Transverse colon (tissue), 4 donors: Measurements from ENCODE around the gene DMRTB1. TPM values are rescaled to one million over a fixed set of nuclear protein-coding genes. Genes with fewer than 3 reads are reported as not detected.

Experiments
- DNase-seq: peaks from one replicate; pipeline ENCODE4 v3.0.0-alpha.2; 2019
- H3K27ac ChIP-seq, 4 donors: fragments of 200-600 bp; sonication (generic); 2 replicates each; pipeline ENCODE4 v1.5.1; 2016 to 2018; ENCODE audit warnings: inconsistent platforms in 4 of 4
- H3K27me3 ChIP-seq: fragments of 200-600 bp; sonication (generic); 2 replicates; pipeline ENCODE4 v1.5.1; 2017; ENCODE audit warnings: inconsistent platforms
- H3K36me3 ChIP-seq, 4 donors: fragments of 200-600 bp; sonication (generic); 2 replicates each; pipeline ENCODE4 v1.5.1; 2017 to 2019; ENCODE audit warnings: inconsistent platforms in 4 of 4
- H3K4me1 ChIP-seq, 4 donors: fragments of 200-600 bp; sonication (generic); 2 replicates each; pipeline ENCODE4 v1.5.1; 2017 to 2020; ENCODE audit warnings: inconsistent platforms in 4 of 4
- H3K4me3 ChIP-seq, 4 donors: fragments of 200-600 bp; sonication (generic); 1 replicate in 1 of 4; 2 replicates in 3 of 4; pipeline versions ENCODE4 v1.5.1 to v1.6.1; 2017 to 2019; ENCODE audit warnings: inconsistent platforms in 4 of 4
- H3K9me3 ChIP-seq, 2 donors: fragments of 200-600 bp; sonication (generic); 2 replicates each; pipeline ENCODE4 v1.5.1; 2017 to 2019; ENCODE audit warnings: inconsistent platforms in 2 of 2
- EP300 ChIP-seq: sonication (generic); formaldehyde crosslinking; IDR thresholded peaks from one replicate; pipeline ENCODE4 v1.6.1; 2017; ENCODE audit warnings: antibody characterized with exemption, low read depth
- POLR2A ChIP-seq: fragments of 450-650 bp; IDR thresholded peaks from one replicate; pipeline ENCODE4 v1.6.1; 2016; ENCODE audit warnings: antibody characterized with exemption, mild to moderate bottlenecking, moderate library complexity
- POLR2AphosphoS5 ChIP-seq, 3 donors: sonication (generic); formaldehyde crosslinking; IDR thresholded peaks; one replicate each; pipeline ENCODE4 v1.6.1; 2016; ENCODE audit warnings: antibody characterized with exemption in 3 of 3
- WGBS, 2 donors: methylation state at CpG; one replicate each; pipeline ENCODE4 v1.1.5; 2018; ENCODE audit warnings: low coverage in 1 of 2; 5-methylcytosine and 5-hydroxymethylcytosine counted together
- in situ Hi-C, 4 donors: fragments of 200-750 bp; cut with MboI; loops; one replicate each; pipeline versions ENCODE4 v1.15.0 to v1.15.1; 2017; ENCODE audit warnings: low sequenced_read_pairs in 3 of 4, low pct_ligation_motif_present in 1 of 4, low pct_unique_long_range_greater_than_20kb in 1 of 4
- intact Hi-C: fragments of 100-400 bp; cut with DNase I; formaldehyde crosslinking; loops from one replicate; pipeline ENCODE4 v1.15.1; 2023; ENCODE audit warnings: low total_unique reads
- total RNA-seq, 4 donors: library from RNA; depleted of rRNA; stranded (reverse); fragments of >200 nt; gene quantifications; one replicate each; pipeline ENCODE4 v1.1.0, GENCODE V29; 2016
- TF ChIP-seq, protein P1 (sequence below), 5 experiments: fragments of 200-600 bp in 3 of 5; fragments of 450-650 bp in 2 of 5; sonication (generic) in 3 of 5; IDR thresholded peaks; 1 replicate in 2 of 5; 2 replicates in 3 of 5; pipeline ENCODE4 v1.5.1; 2016 to 2017; ENCODE audit warnings: antibody characterized with exemption in 5 of 5, inconsistent platforms in 3 of 5, mild to moderate bottlenecking in 2 of 5, moderate library complexity in 1 of 5

Gene DMRTB1
- total RNA-seq, 4 donors from 2014 or later: not detected

DNA sequence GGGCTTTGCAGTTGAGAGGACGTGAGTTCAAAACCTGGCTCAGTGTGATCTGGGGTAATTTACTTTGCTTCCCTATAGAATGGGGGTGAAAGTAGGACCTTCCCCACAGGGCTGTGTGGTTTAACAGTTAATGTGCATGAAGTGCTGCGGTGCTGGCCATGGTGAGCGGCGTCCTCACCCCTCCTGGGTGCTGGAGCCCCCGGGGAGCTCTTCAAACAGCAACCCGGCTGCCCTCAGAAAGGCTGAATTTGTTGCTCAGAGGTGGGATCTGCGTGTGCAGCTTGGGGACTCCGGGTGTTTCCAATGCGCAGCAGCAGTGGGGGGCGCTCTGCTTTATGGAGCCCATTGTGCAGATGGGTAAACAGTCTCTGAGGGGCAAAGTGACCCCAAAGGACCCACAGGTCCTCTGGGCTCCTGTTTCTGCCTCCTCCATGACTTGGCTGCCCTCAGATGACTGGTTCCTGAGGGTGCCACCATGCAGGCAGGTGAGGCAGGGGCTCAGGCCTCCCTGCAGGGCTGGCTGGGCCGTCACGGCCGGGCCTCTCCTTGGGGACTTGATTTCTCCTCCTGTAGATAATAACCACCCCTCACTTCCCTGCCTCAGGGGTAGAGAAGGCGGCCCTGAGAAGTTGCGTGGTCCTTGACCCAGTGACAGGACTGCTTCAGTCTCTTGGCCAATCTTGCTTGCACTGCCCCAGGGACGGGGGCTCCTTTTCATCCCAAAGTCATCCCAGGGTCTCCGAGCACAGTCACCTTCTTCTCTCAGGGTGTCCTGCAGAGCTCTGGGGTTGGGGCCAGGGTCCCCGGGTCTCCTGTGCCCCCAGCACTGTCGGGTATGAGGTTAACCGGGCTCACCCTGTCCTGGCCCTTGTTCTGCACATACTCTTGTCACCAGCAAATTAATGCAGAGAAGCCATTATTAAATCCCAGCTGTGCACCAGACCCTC lies 40.3 kb downstream of the DMRTB1 start:
- H3K4me3 ChIP-seq: no peak overlapping the region
- intact Hi-C loops (loop anchor here (5.0 kb wide), 1 partner anchor 1128 kb away; no protein-coding TSS in a partner anchor), in situ Hi-C loops (loop anchor here in 1 of 4 donors (25.0 kb wide), 1 partner anchor 263 kb away; no protein-coding TSS in a partner anchor)
- no peaks in the 10 kb centered on the region for H3K36me3 ChIP-seq
- H3K27ac ChIP-seq: peak overlapping the region in 1 of 4 donors; percentile 61
- H3K9me3 ChIP-seq: no peaks in the 10 kb centered on the region
- H3K27me3 ChIP-seq: peaks cover 21% of the 10 kb centered on the region
- H3K4me1 ChIP-seq: peaks cover 0 to 6% (median 5%) of the 10 kb centered on the region in 4 donors
- WGBS, 2 donors: 72% methylated on average over 20 of the region's 20 CpGs; no CpG with 5 or more reads in 1 of the 2 donors
- TF ChIP-seq, protein P1, sequence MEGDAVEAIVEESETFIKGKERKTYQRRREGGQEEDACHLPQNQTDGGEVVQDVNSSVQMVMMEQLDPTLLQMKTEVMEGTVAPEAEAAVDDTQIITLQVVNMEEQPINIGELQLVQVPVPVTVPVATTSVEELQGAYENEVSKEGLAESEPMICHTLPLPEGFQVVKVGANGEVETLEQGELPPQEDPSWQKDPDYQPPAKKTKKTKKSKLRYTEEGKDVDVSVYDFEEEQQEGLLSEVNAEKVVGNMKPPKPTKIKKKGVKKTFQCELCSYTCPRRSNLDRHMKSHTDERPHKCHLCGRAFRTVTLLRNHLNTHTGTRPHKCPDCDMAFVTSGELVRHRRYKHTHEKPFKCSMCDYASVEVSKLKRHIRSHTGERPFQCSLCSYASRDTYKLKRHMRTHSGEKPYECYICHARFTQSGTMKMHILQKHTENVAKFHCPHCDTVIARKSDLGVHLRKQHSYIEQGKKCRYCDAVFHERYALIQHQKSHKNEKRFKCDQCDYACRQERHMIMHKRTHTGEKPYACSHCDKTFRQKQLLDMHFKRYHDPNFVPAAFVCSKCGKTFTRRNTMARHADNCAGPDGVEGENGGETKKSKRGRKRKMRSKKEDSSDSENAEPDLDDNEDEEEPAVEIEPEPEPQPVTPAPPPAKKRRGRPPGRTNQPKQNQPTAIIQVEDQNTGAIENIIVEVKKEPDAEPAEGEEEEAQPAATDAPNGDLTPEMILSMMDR (IDR thresholded peaks at IDR 0.05): no peak
- TF ChIP-seq POLR2A (no peak), POLR2AphosphoS5 (IDR thresholded peaks at IDR 0.05) (no peak), EP300 (no peak)
- DNase-seq: no peak

DNA sequence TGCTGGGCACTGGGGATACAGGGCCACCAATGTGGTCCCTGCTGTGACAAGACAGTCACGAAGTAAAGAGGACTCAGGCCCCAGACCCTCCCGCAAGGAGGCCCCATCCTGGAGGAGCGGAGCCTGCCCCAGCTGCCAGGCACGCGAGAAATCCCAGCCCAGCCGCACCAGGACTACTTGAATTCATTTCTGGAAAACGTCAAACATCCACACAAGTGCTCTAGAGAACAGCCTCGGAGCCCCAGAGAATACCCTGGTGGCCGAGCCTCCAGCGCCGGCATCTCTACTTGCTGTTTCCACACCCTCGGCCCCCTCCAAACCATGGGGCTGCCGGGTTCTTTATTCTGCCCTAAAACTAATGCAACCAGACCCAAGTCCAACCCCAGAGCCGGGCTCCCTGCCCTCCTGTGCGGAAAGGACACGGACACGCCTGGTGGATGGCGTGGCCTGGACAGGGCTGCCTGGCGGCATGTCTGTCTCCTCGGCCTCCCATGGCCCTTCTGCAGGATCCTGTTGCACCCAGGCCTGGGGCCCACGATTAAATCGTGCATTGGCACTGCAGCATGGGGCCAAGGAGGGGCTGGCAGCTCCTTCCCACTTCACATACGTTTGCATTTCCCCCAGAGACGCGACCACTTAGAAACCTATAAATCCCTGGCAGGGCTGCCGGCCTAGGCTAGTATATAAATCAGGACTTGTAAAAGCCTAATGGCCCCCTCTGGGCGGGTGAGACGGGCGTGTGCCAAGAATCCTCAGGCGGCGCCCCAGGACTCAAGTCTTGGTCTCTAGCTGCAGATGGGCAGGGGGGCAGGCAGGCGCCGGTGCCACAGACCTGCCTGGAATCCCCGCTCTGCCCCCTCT lies 41.2 kb downstream of the DMRTB1 start:
- H3K36me3 ChIP-seq: no peaks in the 10 kb centered on the region
- peak overlapping the region in 1 of 4 donors; percentile 61 for H3K27ac ChIP-seq
- intact Hi-C loops (loop anchor here (5.0 kb wide), 1 partner anchor 1127 kb away; no protein-coding TSS in a partner anchor), in situ Hi-C loops (no loop called here)
- TF ChIP-seq POLR2A (no peak), EP300 (no peak), POLR2AphosphoS5 (IDR thresholded peaks at IDR 0.05) (no peak)
- TF ChIP-seq, protein P1 (IDR thresholded peaks at IDR 0.05): no peak
- no peak overlapping the region for H3K4me3 ChIP-seq
- peaks cover 21% of the 10 kb centered on the region for H3K27me3 ChIP-seq
- peaks cover 0 to 6% (median 5%) of the 10 kb centered on the region in 4 donors for H3K4me1 ChIP-seq
- DNase-seq: no peak
- 55 to 60% methylated on average over 1 to 34 of the region's 34 CpGs for WGBS, 2 donors
- no peaks in the 10 kb centered on the region for H3K9me3 ChIP-seq

DNA sequence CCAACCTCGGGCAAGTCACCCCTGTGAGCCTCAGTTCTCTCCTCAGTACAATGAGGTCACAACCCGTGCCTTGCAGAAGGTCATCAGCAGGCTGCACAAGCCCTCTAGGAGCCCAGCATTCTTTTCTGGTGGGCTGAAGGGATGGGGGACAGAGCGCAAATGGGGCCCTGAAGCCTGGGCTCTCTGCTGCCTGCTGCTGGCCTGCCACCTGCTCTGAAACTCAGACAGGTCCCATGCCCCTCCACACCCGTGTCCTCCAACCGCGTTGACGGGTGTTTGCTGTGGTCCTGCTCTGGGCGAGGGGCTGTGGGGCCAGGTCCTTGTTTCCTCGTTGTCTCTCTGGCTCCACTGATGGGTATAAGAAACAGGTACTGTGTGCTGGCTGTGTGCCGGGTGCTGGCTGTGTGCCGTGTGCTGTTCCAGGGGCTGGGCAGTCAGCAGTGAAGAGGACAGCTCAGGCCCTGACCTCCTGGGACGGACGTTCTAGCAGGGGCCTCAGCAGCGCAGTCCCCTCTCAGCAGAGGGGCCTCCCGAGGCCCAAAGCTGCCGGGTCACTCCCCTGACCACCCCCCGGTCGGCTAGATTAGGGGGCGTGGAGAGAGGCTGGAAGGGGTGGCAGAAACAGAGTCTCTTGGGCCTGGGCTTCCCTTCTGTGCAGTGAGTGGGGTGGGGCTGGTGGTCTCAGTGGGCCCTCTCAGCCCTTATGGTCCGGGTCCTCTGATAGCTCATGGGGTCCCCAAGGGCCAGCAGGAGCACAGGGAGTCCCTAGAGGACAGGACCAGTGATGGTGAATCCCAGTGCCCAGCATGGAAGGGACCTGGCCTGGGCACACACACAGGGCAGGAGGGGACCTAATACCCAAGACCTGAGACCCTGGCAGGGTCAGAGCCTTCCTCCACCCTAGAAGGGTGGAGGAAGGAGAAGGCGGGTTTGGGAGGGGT lies 42.1 kb downstream of the DMRTB1 start:
- Histone ChIP-seq H3K4me3 (no peak overlapping the region), H3K36me3 (no peaks in the 10 kb centered on the region), H3K27me3 (peaks cover 21% of the 10 kb centered on the region), H3K27ac (no peak overlapping the region), H3K9me3 (no peaks in the 10 kb centered on the region), H3K4me1 (peaks cover 0 to 6% (median 5%) of the 10 kb centered on the region in 4 donors)
- WGBS, 2 donors: 49% methylated on average over 16 of the region's 21 CpGs; no CpG with 5 or more reads in 1 of the 2 donors
- DNase-seq: no peak
- in situ Hi-C loops (no loop called here), intact Hi-C loops (loop anchor here (5.0 kb wide), 1 partner anchor 1126 kb away; no protein-coding TSS in a partner anchor)
- TF ChIP-seq POLR2AphosphoS5 (IDR thresholded peaks at IDR 0.05) (no peak), EP300 (no peak), POLR2A (no peak)
- TF ChIP-seq, protein P1 (IDR thresholded peaks at IDR 0.05): no peak
